ENCODE results near the gene TLR10.
"Not testable (repeated sequence)": the region's sequence is repeated elsewhere in the genome, so short reads cannot be mapped to it uniquely, and the experiment has no call there.

TLR10 gene, protein sequence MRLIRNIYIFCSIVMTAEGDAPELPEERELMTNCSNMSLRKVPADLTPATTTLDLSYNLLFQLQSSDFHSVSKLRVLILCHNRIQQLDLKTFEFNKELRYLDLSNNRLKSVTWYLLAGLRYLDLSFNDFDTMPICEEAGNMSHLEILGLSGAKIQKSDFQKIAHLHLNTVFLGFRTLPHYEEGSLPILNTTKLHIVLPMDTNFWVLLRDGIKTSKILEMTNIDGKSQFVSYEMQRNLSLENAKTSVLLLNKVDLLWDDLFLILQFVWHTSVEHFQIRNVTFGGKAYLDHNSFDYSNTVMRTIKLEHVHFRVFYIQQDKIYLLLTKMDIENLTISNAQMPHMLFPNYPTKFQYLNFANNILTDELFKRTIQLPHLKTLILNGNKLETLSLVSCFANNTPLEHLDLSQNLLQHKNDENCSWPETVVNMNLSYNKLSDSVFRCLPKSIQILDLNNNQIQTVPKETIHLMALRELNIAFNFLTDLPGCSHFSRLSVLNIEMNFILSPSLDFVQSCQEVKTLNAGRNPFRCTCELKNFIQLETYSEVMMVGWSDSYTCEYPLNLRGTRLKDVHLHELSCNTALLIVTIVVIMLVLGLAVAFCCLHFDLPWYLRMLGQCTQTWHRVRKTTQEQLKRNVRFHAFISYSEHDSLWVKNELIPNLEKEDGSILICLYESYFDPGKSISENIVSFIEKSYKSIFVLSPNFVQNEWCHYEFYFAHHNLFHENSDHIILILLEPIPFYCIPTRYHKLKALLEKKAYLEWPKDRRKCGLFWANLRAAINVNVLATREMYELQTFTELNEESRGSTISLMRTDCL

DNA sequence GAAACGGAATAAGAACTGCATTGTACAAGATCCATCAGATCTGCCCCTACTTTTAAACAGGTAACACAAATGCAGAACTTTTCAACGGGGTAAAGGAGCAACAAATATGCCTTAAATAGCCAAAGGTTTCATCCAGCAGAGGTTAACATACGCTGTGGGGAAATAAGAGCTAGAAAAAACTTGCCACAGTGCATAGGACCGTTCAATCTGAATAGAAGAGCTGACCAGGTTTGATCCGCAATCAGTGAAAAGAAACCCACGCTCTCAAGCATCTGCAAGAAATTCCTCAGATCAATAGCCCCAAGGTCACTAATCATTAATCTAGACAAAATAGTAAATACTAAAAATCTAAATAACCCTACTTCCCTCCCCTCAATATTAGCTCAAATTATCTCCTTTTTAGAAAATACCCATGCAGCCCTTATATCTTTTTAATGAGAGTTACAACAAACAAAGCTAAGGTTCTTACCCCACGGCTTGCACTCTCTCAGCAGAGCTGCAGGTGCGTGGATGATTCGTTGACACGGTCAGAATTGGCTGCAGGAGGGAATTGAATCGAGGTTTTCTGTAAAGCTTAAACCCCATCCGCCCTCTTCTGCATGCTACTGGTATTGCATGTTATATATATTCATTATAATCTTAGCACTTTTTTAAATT lies at the start of gene TLR10:
TSS of gene TLR10 (minus strand) at position 539 of the 657 bp plus-strand sequence. CDS start 7,400 bp downstream, outside the sequence.
- no peak for DNase-seq

GRCh38 chr4:38832206-38832605 lies 49.4 kb upstream of the TLR10 start:
- DNase-seq, result no peak

DNA sequence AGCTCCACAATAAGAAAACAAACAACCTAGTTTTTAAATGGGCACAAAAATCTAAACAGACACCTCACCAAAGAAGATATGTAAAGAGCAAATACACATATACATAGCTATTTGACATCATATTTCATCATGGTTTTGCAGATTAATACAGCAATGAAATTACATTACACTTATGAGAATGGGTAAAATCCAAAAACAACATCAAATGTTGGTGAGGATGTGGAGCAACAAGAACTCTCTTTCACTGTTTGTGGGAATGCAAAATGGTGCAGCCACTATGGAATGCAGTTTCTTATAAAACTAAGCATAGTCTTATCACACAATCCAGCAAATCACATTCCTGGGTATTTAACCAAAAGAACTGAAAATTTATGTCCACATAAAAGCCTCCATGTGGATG lies 48.9 kb upstream of the TLR10 start:
- no peak for DNase-seq

GRCh38 chr4:38829237-38829636 lies 46.4 kb upstream of the TLR10 start:
- DNase-seq, result no peak

GRCh38 chr4:38823766-38824165 lies 41.0 kb upstream of the TLR10 start:
- DNase-seq, result no peak

DNA sequence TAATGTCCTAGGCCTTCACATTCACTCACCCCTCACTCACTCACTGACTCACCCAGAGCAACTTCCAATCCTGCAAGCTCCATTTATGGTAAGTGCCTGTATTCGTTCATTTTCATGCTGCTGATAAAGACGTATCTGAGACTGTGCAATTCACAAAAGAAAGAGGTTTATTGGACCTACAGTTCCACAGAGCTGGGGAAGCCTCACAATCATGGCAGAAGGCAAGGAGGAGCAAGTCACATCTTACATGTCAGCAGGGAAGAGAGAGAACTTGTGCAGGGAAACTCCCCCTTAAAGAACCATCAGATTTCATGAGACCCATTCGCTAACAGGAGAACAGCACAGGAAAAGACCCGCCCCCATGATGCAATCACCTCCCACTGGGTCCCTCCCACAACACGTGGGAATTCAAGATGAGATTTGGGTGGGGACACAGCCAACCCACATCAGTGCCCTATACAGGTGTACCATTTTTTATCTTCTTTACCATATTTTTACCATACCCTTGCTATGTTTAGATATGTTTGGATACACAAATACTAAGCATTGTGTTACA lies 40.0 kb upstream of the TLR10 start:
- no peak for DNase-seq

GRCh38 chr4:38821739-38822138 lies 38.9 kb upstream of the TLR10 start:
- DNase-seq, result no peak

- no peak for DNase-seq
Observed at GRCh38 chr4:38820329-38821061, 37.7 kb upstream of the TLR10 start.

GRCh38 chr4:38819569-38819968 lies 36.8 kb upstream of the TLR10 start:
- DNase-seq, result no peak

- no peak for DNase-seq
Observed at GRCh38 chr4:38818441-38818976, 35.7 kb upstream of the TLR10 start.

DNA sequence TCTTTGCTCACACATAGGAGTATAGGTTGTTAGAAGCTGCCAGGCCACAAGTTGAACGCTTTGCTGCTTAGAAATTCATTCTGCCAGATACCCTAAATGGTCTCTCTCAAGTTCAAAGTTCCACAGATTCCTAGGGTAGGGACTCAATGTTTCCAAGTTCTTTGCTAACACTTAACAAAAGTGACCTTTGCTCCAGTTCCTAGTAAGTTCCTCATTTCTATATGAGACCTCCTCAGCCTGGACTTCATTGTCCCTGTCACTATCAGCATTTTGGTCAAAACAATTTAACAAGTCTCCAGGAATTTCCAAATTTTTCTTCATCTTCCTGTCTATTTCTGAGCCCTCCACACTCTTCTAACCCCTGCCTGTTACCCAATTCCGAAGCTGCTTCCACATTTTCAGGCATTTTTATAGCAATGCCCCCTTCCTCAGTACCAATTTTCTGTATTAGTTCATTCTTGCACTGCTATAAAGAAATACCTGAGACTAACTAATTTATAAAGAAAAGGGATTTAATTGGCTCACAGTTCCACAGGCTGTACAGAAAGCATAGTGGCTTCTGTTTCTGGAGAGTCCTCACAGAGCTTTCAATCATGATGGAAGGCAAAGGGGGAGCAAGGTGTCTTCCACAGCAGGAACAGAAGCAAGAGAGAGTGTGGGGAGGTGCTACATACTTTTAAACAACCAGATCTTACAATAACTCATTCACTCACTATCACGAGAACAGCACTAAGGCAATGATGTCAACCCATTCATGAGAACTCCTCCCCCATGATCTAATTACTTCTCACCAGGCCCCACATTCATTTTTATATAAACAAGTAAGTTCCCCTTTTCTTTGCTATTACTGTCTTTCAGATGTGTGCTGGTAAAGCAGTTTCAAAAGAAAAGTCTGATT lies 33.3 kb upstream of the TLR10 start:
- no peak for DNase-seq

DNA sequence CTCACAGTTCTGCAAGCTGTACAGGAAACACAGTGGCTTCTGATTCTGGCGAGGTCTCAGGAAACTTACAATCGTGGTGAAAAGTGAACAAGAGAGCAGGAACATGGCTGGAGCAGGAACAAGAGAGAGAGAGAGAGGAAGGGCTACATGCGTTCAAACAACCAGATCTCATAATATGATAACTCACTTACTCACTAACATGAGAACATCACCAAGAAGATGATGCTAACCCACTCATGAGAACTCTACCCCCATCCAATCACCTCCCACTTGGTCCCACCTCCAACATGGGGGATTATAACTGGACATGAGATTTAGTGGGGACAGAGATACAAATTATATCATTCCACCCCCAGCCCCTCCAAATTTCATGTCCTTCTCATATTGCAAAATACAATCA lies 31.6 kb upstream of the TLR10 start:
- DNase-seq, result no peak

GRCh38 chr4:38811297-38811696 lies 28.5 kb upstream of the TLR10 start:
- DNase-seq, result no peak

DNA sequence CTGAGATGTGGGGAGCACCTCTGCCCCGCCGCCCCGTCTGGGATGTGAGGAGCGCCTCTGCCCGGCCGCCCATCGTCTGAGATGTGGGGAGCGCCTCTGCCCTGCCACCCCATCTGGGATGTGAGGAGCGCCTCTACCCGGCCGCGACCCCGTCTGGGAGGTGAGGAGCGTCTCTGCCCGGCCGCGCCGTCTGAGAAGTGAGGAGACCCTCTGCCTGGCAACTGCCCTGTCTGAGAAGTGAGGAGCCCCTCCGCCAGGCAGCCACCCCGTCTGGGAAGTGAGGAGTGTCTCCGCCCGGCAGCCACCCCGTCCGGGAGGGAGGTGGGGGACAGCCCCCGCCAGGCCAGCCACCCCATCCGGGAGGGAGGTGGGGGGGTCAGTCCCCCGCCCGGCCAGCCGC lies 24.7 kb upstream of the TLR10 start:
- not testable (repeated sequence) for DNase-seq

DNA sequence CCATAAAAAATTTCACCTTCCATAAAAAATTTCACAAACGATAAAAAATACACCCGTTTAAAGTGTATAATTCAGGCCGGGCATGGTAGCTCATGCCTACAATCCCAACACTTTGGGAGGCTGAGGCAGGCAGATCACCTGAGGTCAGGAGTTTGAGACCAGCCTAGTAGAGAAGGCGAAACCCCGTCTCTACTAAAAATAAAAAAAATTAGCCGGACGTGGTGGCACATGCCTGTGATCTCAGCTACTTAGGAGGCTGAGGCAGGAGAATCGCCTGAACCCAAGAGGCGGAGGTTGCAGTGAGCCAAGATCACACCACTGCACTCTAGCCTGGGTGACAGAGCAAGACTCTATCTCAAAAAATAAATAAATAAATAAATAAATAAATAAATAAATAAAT lies 23.5 kb upstream of the TLR10 start:
- DNase-seq, result not testable (repeated sequence)

DNA sequence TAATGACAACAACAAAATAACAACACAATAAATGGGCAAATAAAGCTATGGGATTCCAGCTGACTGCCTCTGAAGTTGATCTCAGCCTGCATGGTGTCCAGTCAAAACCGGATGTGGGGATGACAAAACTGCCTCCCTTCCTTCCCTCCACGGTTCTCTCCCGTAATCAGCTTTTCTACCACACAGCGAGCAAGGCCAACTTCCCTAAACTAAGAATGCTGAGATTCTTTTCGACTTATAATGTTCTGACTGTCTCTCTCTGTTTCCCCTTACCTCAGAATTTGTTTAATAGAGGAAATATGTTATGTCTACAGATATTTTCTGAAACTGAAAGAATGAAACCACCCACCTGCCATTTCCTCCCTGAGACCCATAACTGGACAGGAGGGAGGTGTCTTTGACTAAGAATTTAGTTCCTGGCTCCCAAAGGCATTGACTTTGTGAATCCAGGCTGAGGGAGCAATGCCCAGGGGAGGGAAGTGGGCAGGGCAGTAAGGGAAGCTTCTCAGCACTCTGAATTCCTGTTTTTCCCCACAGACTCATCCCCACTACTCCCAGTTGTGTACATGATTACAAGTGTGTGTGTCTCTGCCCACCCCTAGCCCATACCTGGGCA lies 22.8 kb upstream of the TLR10 start:
- no peak for DNase-seq

- DNase-seq, result no peak
Observed at GRCh38 chr4:38804654-38805295, 22.0 kb upstream of the TLR10 start, which contains the start of gene TLR1. Gene TLR1, minus strand, starts transcription at chr4:38804791. Its CDS starts 5,960 bp downstream, at chr4:38798831.

DNA sequence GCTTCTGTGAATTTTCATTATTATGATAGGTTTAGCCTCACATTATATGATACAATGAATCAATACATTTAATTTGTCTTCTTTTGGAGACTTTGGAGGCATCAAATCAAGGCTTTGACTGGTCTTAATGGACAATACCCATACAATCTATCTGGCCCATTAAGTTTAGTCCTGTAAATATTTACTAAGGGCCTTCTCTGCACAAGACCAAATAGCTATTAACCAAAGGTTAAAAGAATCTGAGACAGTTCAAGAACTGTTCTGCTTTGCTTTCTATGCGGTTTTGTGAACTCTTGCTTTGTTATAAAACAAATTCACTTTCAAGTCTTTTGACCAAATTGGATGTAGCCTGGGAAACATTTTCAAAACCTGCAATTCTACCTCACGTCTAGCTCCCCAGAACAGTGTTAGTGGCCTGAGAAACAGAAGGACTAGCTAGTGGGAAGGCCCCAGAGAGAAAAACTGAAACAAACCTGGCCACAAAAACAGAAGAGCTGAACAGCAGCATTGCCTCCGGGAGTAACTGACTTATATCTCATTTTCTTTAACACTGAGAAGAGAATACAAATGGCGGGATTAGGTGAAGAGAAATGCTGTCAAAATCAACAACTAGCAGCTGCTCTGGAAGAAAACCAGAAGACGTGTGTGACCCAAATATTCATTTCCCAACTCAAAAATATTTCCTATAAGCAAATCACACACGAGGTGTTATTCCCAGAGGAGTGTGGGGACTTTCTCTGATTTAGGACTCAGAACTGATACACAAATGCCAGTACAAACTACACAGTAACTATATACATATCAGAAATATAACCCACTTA lies 21.3 kb upstream of the TLR10 start:
- peak; percentile 19 for DNase-seq

All from NK-92 treated with Interleukin-12 subunit alpha and Interleukin-12 subunit beta, amount 100 ng/mL, for 24 hours (cell line).